ENCODE measurements around the gene ZNF92. TPM values are rescaled to one million over a fixed set of nuclear protein-coding genes. Genes with fewer than 3 reads are reported as not detected.
"Not testable (repeated sequence)": the region's sequence is repeated elsewhere in the genome, so short reads cannot be mapped to it uniquely, and the experiment has no call there.

Gene ZNF92
- total RNA-seq, 2 experiments from 2014 or later: 29.7 to 30.1 TPM

DNA sequence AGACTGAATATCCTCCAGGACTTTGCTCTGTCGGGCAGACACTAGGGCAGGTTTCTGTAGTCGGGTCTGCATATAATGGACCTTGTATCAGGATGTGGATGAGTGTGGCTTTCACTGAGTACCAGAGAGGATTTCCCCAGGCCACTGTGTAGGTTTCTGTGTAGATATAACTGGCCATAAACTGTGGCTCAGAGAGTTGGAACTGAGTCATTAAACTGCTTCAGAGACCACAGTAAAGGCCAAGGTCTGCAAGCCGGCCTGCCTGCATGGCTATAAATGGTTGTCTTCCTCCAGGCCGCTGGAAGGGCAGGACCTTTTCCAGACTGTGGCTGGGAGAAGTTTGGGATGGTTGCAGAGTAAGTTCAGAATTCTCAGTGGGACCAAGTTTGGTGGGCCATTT lies 16.9 kb downstream of the ZNF92 start:
- intact Hi-C loops (cut with DNase I, micrococcal nuclease): loop anchor here in 1 of 2 experiments (5.0 kb wide), 1 partner anchor 703 kb away; no protein-coding TSS in a partner anchor
- POLR2A ChIA-PET: no interaction called here

DNA sequence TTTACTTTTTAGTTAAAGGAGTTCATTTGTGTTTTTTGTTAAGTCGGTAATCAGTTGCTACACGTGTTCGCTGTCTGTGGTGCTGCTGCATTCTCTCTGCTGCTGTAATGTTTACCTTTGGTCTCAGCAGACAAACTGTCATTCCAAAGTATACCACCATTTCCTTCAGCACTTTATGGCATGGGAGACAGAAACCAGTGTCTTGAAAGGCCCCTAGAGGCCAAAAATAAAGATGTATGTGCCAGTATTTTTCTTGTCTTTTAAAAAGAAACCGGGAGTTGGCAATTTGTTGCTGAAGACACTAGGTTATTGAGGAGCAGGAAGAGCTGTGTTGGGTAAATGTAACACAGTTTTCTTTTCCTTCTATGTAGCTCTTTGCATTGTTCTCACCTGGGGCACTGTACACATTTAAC lies 24.1 kb downstream of the ZNF92 start:
- ATAC-seq (ENCODE audit: poor library complexity) (no peak), DNase-seq (no peak)
- TF ChIP-seq, protein P1, sequence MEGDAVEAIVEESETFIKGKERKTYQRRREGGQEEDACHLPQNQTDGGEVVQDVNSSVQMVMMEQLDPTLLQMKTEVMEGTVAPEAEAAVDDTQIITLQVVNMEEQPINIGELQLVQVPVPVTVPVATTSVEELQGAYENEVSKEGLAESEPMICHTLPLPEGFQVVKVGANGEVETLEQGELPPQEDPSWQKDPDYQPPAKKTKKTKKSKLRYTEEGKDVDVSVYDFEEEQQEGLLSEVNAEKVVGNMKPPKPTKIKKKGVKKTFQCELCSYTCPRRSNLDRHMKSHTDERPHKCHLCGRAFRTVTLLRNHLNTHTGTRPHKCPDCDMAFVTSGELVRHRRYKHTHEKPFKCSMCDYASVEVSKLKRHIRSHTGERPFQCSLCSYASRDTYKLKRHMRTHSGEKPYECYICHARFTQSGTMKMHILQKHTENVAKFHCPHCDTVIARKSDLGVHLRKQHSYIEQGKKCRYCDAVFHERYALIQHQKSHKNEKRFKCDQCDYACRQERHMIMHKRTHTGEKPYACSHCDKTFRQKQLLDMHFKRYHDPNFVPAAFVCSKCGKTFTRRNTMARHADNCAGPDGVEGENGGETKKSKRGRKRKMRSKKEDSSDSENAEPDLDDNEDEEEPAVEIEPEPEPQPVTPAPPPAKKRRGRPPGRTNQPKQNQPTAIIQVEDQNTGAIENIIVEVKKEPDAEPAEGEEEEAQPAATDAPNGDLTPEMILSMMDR (IDR thresholded peaks at IDR 0.05): no peak
- peaks cover 36% of the 10 kb centered on the region for H3K36me3 ChIP-seq (ENCODE audit: insufficient read depth, low read length)
- peaks cover 84% of the 10 kb centered on the region for H3K36me3 Mint-ChIP-seq (ENCODE audit: low read depth)
- no peak overlapping the region for H3K4me3 Mint-ChIP-seq
- no peaks in the 10 kb centered on the region for H3K4me1 ChIP-seq (ENCODE audit: insufficient read depth, low read length)
- no peaks in the 10 kb centered on the region for H3K27me3 ChIP-seq (ENCODE audit: control insufficient read depth in 1 of 2, insufficient read depth in 2 of 2, low read length in 2 of 2)
- H3K4me3 ChIP-seq (ENCODE audit: low read length): no peak overlapping the region
- H3K27me3 Mint-ChIP-seq: no peaks in the 10 kb centered on the region
- CTCF ChIA-PET: no interaction called here
- no peak overlapping the region for H3K27ac Mint-ChIP-seq
- peaks cover 16 to 69% of the 10 kb centered on the region in 2 experiments for H3K9me3 ChIP-seq (ENCODE audit: control insufficient read depth in 1 of 2, insufficient read depth in 1 of 2, low read length in 2 of 2)
- H3K9me3 Mint-ChIP-seq: peaks cover 14% of the 10 kb centered on the region
- POLR2A ChIA-PET: interaction anchor here (1.2 kb wide), 1 partner anchor 24 kb away, joined by 3 read pairs; the partner anchor contains the start of gene ZNF92
- intact Hi-C loops (cut with DNase I, micrococcal nuclease): no loop called here
- H3K4me1 Mint-ChIP-seq (ENCODE audit: low read depth): peaks cover 18% of the 10 kb centered on the region
- no peak overlapping the region for H3K27ac ChIP-seq (ENCODE audit: low read depth in 1 of 2, low read length in 2 of 2)

More for the DNA sequence above, 16.9 kb downstream of the ZNF92 start:
- H3K27me3 Mint-ChIP-seq: no peaks in the 10 kb centered on the region
- peaks cover 93% of the 10 kb centered on the region for H3K36me3 Mint-ChIP-seq (ENCODE audit: low read depth)
- H3K9me3 ChIP-seq (ENCODE audit: control insufficient read depth in 1 of 2, insufficient read depth in 1 of 2, low read length in 2 of 2): peaks cover 11 to 12% of the 10 kb centered on the region in 2 experiments
- H3K36me3 ChIP-seq (ENCODE audit: insufficient read depth, low read length): peaks cover 40% of the 10 kb centered on the region
- ATAC-seq (ENCODE audit: poor library complexity): no peak
- TF ChIP-seq, protein P1 (IDR thresholded peaks at IDR 0.05): no peak
- H3K27me3 ChIP-seq (ENCODE audit: control insufficient read depth in 1 of 2, insufficient read depth in 2 of 2, low read length in 2 of 2): no peaks in the 10 kb centered on the region
- DNase-seq: no peak
- H3K4me1 Mint-ChIP-seq (ENCODE audit: low read depth): peaks cover 22% of the 10 kb centered on the region
- CTCF ChIA-PET: no interaction called here
- no peak overlapping the region for H3K27ac ChIP-seq (ENCODE audit: low read depth in 1 of 2, low read length in 2 of 2)
- peaks cover 2% of the 10 kb centered on the region for H3K9me3 Mint-ChIP-seq
- peaks cover 6% of the 10 kb centered on the region for H3K4me1 ChIP-seq (ENCODE audit: insufficient read depth, low read length)
- H3K4me3 ChIP-seq (ENCODE audit: low read length): no peak overlapping the region
- H3K27ac Mint-ChIP-seq: no peak overlapping the region
- H3K4me3 Mint-ChIP-seq: no peak overlapping the region

DNA sequence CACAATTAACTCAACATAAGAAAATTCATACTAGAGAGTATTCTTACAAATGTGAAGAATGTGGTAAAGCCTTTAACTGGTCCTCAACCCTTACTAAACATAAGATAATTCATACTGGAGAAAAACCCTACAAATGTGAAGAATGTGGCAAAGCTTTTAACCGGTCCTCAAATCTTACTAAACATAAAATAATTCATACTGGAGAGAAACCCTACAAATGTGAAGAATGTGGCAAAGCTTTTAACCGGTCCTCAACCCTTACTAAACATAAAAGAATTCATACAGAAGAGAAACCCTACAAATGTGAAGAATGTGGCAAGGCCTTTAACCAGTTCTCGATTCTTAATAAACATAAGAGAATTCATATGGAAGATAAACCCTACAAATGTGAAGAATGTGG lies 25.0 kb downstream of the ZNF92 start:
- CTCF ChIA-PET; H3K27ac Mint-ChIP-seq; H3K4me3 Mint-ChIP-seq; POLR2A ChIA-PET; intact Hi-C loops (cut with DNase I, micrococcal nuclease); H3K27ac ChIP-seq (ENCODE audit: low read depth in 1 of 2, low read length in 2 of 2); H3K4me3 ChIP-seq (ENCODE audit: low read length); H3K4me1 ChIP-seq (ENCODE audit: insufficient read depth, low read length); DNase-seq; H3K27me3 Mint-ChIP-seq; ATAC-seq (ENCODE audit: poor library complexity); H3K27me3 ChIP-seq (ENCODE audit: control insufficient read depth in 1 of 2, insufficient read depth in 2 of 2, low read length in 2 of 2): not testable (repeated sequence)
- H3K36me3 Mint-ChIP-seq (ENCODE audit: low read depth): peaks cover 75% of the 10 kb centered on the region
- H3K4me1 Mint-ChIP-seq (ENCODE audit: low read depth): peaks cover 13% of the 10 kb centered on the region
- H3K9me3 Mint-ChIP-seq: peaks cover 14% of the 10 kb centered on the region
- Histone ChIP-seq H3K36me3 (ENCODE audit: insufficient read depth, low read length) (peaks cover 32% of the 10 kb centered on the region), H3K9me3 (ENCODE audit: control insufficient read depth in 1 of 2, insufficient read depth in 1 of 2, low read length in 2 of 2) (peaks cover 22 to 78% of the 10 kb centered on the region in 2 experiments)

DNA sequence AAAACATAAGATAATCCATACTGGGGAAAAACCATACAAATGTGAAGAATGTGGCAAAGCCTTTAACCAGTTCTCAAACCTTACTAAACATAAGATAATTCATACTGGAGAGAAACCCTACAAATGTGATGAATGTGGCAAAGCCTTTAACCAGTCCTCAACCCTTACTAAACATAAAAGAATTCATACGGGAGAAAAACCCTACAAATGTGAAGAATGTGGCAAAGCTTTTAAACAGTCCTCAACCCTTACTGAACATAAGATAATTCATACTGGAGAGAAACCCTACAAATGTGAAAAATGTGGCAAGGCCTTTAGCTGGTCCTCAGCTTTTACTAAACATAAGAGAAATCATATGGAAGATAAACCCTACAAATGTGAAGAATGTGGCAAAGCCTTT lies 25.4 kb downstream of the ZNF92 start:
- POLR2A ChIA-PET; H3K27ac Mint-ChIP-seq; H3K27me3 Mint-ChIP-seq; H3K4me1 Mint-ChIP-seq (ENCODE audit: low read depth); H3K4me3 ChIP-seq (ENCODE audit: low read length); ATAC-seq (ENCODE audit: poor library complexity); H3K27ac ChIP-seq (ENCODE audit: low read depth in 1 of 2, low read length in 2 of 2); H3K4me1 ChIP-seq (ENCODE audit: insufficient read depth, low read length); H3K4me3 Mint-ChIP-seq; H3K27me3 ChIP-seq (ENCODE audit: control insufficient read depth in 1 of 2, insufficient read depth in 2 of 2, low read length in 2 of 2); intact Hi-C loops (cut with DNase I, micrococcal nuclease); DNase-seq; CTCF ChIA-PET: not testable (repeated sequence)
- peaks cover 32% of the 10 kb centered on the region for H3K36me3 ChIP-seq (ENCODE audit: insufficient read depth, low read length)
- peaks cover 12% of the 10 kb centered on the region for H3K9me3 Mint-ChIP-seq
- H3K9me3 ChIP-seq (ENCODE audit: control insufficient read depth in 1 of 2, insufficient read depth in 1 of 2, low read length in 2 of 2): peaks cover 26 to 83% of the 10 kb centered on the region in 2 experiments
- H3K36me3 Mint-ChIP-seq (ENCODE audit: low read depth): peaks cover 75% of the 10 kb centered on the region

All from CD4-positive, alpha-beta T cell (primary cell).